Measurements from ENCODE around the gene NPEPPS.
"Not testable (repeated sequence)": the region's sequence is repeated elsewhere in the genome, so short reads cannot be mapped to it uniquely, and the experiment has no call there.

Gene NPEPPS

DNA sequence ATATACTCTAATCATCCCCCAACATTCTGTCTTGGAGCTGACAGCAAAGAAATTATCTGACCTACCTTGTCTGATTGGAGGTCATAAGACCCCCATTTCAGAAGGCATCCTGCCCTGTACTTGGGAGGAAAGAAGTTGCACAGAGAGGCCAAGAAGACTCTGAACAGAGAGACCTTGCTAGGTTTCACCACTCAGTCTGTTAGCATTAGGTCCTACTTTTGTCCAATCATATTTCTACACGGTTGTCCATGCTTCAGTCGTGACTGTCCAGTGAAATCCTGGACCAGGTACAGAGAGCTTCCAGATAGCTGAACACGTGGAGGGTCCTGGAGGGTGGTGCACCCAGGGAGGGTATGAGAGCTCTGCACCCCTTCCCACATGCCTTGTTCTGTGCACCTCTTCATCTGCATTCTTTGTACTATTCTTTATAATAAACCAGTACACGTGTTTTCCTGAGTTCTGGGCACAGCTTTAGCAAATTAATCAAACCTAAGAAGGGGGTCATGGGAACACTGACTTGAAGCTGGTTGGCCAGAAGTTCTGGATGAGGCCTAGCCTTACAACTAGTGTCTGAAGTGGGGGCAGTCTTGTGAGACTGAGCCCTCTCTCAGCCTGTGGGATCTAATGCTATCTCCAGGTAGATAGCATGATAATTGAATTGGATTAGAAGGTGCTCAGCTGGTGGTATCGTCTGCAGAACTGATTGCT, 30.9 kb downstream of the NPEPPS start:
- 100% methylated on average over 2 of the region's 5 CpGs for WGBS, 2 experiments (ENCODE audit: insufficient coverage in 2 of 2)
- not testable (repeated sequence) for H3K4me3 ChIP-seq (ENCODE audit: extremely low read depth, insufficient read depth, low read length, poor library complexity, severe bottlenecking); H3K27ac ChIP-seq (ENCODE audit: low read depth, low read length, severe bottlenecking)

DNA sequence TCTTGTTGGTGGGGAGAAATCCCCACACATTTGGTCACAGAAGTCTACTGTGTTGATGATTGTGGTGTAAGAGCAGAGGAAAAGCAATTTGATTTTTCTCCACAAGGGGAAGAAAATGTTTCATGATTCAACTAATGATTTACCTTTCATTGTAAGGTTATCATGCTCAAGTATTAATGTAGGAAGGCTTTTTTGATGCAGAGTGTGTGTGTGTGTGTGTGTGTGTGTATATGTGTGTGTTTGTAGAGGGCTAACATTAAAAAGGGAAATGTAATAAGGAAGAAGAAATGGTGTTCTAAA, 31.4 kb downstream of the NPEPPS start:
- H3K9me3 ChIP-seq (ENCODE audit: control insufficient read depth, low read length); H3K4me1 ChIP-seq (ENCODE audit: control insufficient read depth, insufficient read depth, low read length, poor library complexity, severe bottlenecking); H3K36me3 ChIP-seq (ENCODE audit: control insufficient read depth, insufficient read depth, low read length); H3K27ac ChIP-seq (ENCODE audit: low read depth, low read length, severe bottlenecking); H3K4me3 ChIP-seq (ENCODE audit: extremely low read depth, insufficient read depth, low read length, poor library complexity, severe bottlenecking): not testable (repeated sequence)

More for the DNA sequence above, 30.9 kb downstream of the NPEPPS start:
- H3K9me3 ChIP-seq (ENCODE audit: control insufficient read depth, low read length); H3K36me3 ChIP-seq (ENCODE audit: control insufficient read depth, insufficient read depth, low read length); H3K4me1 ChIP-seq (ENCODE audit: control insufficient read depth, insufficient read depth, low read length, poor library complexity, severe bottlenecking): not testable (repeated sequence)

DNA sequence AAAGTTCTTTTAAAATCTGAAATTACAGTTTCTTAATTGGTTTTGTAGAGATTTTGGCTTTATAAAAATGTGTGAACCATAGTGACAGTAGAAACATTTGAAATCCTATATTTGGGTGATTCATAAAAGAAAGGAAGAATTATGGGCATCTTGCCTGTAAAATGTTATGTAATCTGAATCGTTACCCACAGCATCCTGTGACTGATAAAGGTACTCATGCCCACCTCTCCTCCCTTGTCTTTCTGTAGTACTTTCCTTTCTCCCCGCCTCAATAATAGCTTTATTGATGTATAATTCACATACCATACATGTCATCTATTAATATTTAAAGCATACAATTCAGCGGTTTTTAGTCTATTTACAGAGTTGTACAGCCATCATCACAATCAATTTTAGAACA, 36.4 kb downstream of the NPEPPS start:
- no CpG with 5 or more reads among the region's 3 CpGs for WGBS, 2 experiments (ENCODE audit: insufficient coverage in 2 of 2)

DNA sequence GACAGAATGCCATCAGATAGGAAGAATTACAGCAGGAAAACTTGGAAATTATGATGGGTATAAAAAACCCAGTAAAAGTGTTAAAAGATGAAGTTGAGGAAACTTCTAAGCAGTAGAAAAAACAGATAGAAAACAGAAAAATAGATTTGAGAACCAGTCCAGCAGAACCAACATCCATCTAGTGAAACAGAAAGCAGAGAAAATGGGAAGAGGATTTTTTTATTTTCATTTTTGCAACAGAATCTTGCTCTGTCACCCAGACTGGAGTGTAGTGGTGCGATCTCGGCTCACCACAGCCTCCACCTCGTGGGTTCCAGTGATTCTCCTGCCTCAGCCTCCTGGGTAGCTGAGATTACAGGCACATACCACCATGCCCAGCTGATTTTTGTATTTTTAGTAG, 41.7 kb downstream of the NPEPPS start:
- H3K9me3 ChIP-seq (ENCODE audit: control insufficient read depth, low read length); H3K4me1 ChIP-seq (ENCODE audit: control insufficient read depth, insufficient read depth, low read length, poor library complexity, severe bottlenecking); H3K36me3 ChIP-seq (ENCODE audit: control insufficient read depth, insufficient read depth, low read length); H3K27ac ChIP-seq (ENCODE audit: low read depth, low read length, severe bottlenecking); H3K4me3 ChIP-seq (ENCODE audit: extremely low read depth, insufficient read depth, low read length, poor library complexity, severe bottlenecking): not testable (repeated sequence)
- no CpG with 5 or more reads among the region's 3 CpGs for WGBS, 2 experiments (ENCODE audit: insufficient coverage in 2 of 2)

More for the DNA sequence above, 36.4 kb downstream of the NPEPPS start:
- not testable (repeated sequence) for H3K27ac ChIP-seq (ENCODE audit: low read depth, low read length, severe bottlenecking); H3K4me3 ChIP-seq (ENCODE audit: extremely low read depth, insufficient read depth, low read length, poor library complexity, severe bottlenecking); H3K9me3 ChIP-seq (ENCODE audit: control insufficient read depth, low read length); H3K36me3 ChIP-seq (ENCODE audit: control insufficient read depth, insufficient read depth, low read length); H3K4me1 ChIP-seq (ENCODE audit: control insufficient read depth, insufficient read depth, low read length, poor library complexity, severe bottlenecking)

DNA sequence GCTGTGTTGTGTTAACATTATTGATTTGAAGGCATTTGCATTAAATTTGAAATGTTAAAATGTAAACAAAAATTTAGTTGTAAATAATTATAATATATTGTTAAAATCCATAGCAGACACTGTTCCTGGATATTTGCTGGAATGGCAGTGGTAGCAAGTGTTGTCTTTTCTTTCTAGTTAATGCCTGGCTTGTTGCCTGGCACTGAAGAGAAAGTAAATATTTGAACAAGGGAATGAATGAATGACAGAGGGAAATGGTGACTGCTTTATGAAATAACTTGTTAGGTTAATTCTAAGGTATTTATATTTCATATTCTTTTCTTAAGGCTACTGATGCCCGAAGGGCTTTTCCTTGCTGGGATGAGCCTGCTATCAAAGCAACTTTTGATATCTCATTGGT, 51.5 kb downstream of the NPEPPS start:
- not testable (repeated sequence) for H3K4me3 ChIP-seq (ENCODE audit: extremely low read depth, insufficient read depth, low read length, poor library complexity, severe bottlenecking); H3K36me3 ChIP-seq (ENCODE audit: control insufficient read depth, insufficient read depth, low read length); H3K4me1 ChIP-seq (ENCODE audit: control insufficient read depth, insufficient read depth, low read length, poor library complexity, severe bottlenecking); H3K9me3 ChIP-seq (ENCODE audit: control insufficient read depth, low read length); H3K27ac ChIP-seq (ENCODE audit: low read depth, low read length, severe bottlenecking)
- WGBS, 2 experiments (ENCODE audit: insufficient coverage in 2 of 2), result no CpG with 5 or more reads among the region's 1 CpG

DNA sequence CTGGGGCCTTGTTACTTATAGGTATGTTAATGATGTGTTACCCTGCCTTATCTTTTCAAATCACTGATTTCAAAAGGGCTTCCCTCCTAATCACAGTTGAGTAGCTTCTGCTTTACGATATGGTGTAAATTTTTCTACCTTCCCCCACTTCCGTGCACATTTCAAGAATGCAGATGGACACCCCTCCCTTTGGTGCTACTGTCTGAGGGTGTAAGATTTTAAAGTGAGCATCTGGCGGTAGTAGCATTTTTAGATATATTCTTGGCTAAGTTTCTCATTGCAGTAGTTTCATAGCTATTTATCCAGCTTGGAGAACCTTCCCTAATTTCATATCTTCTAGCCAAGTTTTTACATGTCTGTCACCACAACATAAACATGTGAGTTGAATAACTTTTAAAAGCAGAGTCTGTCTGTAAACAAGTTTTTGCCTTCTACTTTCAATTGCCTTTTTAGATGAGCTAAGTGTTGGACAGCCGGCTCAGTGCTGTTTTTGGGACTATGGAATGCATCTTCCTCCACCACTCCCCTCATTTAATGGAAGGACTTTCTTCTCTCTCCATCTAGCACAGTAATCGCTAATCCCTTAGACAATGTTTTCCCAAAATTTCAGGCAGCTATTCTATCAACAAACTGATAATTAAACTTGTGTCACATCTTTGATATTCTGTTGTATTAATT, 55.6 kb downstream of the NPEPPS start:
- WGBS, 2 experiments (ENCODE audit: insufficient coverage in 2 of 2), result no CpG with 5 or more reads among the region's 5 CpGs

DNA sequence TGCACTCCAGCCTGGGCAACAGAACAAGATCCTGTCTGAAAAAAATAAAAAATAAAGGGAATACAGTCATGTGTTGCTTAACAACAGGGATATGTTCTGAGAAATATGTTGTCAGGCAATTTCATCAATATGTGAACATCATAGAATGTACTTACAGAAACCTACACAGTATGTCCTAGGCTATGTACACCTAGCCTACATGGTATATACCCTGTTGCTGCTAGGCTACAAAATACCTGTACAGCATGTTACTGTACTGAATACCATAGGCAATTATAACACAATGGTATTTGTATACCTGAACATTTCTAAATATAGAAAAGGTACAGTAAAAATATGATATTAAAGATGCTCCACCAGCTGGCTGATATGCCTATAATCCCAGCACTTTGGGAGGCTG, 62.6 kb downstream of the NPEPPS start:
- H3K9me3 ChIP-seq (ENCODE audit: control insufficient read depth, low read length); H3K27ac ChIP-seq (ENCODE audit: low read depth, low read length, severe bottlenecking); H3K4me1 ChIP-seq (ENCODE audit: control insufficient read depth, insufficient read depth, low read length, poor library complexity, severe bottlenecking); H3K4me3 ChIP-seq (ENCODE audit: extremely low read depth, insufficient read depth, low read length, poor library complexity, severe bottlenecking): not testable (repeated sequence)
- peaks cover 62% of the 10 kb centered on the region for H3K36me3 ChIP-seq (ENCODE audit: control insufficient read depth, insufficient read depth, low read length)

More for the DNA sequence above, 55.6 kb downstream of the NPEPPS start:
- not testable (repeated sequence) for H3K4me1 ChIP-seq (ENCODE audit: control insufficient read depth, insufficient read depth, low read length, poor library complexity, severe bottlenecking); H3K4me3 ChIP-seq (ENCODE audit: extremely low read depth, insufficient read depth, low read length, poor library complexity, severe bottlenecking); H3K9me3 ChIP-seq (ENCODE audit: control insufficient read depth, low read length); H3K27ac ChIP-seq (ENCODE audit: low read depth, low read length, severe bottlenecking)
- peaks cover 15% of the 10 kb centered on the region for H3K36me3 ChIP-seq (ENCODE audit: control insufficient read depth, insufficient read depth, low read length)

DNA sequence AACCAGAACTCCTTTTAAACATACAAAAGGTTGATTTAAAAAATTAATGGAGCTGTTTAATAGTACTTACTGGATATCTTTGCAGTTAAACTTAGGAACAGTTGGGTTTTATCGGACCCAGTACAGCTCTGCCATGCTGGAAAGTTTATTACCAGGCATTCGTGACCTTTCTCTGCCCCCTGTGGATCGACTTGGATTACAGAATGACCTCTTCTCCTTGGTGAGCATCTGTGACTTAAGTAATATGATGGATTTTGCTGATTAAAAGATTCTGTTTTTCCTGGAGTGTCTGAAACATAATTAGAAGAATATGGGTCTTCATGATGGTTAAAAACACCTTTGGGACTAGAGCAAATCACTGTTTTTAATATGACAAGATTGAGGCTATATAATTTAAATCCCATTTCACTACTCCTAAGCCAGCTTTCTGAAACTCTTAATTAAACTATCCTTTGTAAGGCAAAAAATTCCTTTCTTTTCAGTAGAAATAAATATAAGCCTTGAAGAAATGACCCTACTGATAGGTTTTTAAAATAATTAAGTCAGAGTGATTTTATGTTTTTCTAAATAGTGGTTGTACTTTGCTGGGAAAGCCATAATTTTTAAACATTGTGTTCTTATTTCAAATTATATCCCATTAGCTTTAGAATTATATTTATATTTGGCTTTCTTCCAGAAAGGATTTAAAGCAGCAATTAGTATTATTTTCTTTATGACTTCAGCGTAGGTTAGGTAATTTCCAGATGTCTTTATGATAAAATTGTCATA, 73.1 kb downstream of the NPEPPS start:
- H3K36me3 ChIP-seq (ENCODE audit: control insufficient read depth, insufficient read depth, low read length), result peaks cover 88% of the 10 kb centered on the region
- WGBS, 2 experiments (ENCODE audit: insufficient coverage in 2 of 2), result 87 to 88% methylated on average over 3 of the region's 4 CpGs
- no peaks in the 10 kb centered on the region for H3K9me3 ChIP-seq (ENCODE audit: control insufficient read depth, low read length)
- H3K4me1 ChIP-seq (ENCODE audit: control insufficient read depth, insufficient read depth, low read length, poor library complexity, severe bottlenecking), result no peaks in the 10 kb centered on the region
- H3K4me3 ChIP-seq (ENCODE audit: extremely low read depth, insufficient read depth, low read length, poor library complexity, severe bottlenecking), result no peak overlapping the region
- H3K27ac ChIP-seq (ENCODE audit: low read depth, low read length, severe bottlenecking), result no peak overlapping the region

DNA sequence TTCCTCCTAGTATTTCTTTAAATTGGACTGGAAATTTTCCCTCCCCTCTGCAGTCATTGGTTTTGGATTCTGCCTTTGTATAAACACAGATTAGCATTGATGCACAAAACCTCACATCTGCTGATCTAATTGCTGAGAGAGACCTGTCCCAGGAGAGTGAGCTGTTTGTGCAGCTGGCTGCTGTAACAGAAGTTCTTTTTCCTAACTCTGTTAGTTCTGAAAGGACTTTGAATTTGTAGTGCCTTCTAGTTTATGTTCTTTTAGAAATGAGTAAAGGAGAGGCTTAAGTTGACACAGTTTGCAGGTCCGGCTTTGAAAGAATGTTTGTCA, 73.7 kb downstream of the NPEPPS start:
- no peaks in the 10 kb centered on the region for H3K9me3 ChIP-seq (ENCODE audit: control insufficient read depth, low read length)
- no CpG with 5 or more reads among the region's 1 CpG for WGBS, 2 experiments (ENCODE audit: insufficient coverage in 2 of 2)
- no peak overlapping the region for H3K4me3 ChIP-seq (ENCODE audit: extremely low read depth, insufficient read depth, low read length, poor library complexity, severe bottlenecking)
- no peaks in the 10 kb centered on the region for H3K4me1 ChIP-seq (ENCODE audit: control insufficient read depth, insufficient read depth, low read length, poor library complexity, severe bottlenecking)
- peaks cover 88% of the 10 kb centered on the region for H3K36me3 ChIP-seq (ENCODE audit: control insufficient read depth, insufficient read depth, low read length)
- H3K27ac ChIP-seq (ENCODE audit: low read depth, low read length, severe bottlenecking), result no peak overlapping the region

DNA sequence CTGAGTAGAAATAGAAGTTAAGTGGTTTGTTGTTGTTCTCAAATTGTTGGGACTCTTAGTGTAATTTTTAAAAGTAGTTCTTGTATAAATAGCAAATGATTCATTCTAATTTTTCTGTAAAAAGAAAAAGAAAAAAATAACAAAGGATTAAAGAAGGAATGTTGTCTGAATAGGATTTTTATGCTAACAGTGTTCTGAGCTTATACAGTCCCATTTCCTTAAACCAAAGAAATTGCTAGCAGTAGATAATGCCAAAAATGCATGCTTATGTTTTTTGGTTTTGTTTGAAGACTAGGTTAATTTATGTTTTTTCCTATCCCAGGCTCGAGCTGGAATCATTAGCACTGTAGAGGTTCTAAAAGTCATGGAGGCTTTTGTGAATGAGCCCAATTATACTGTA, 74.1 kb downstream of the NPEPPS start:
- Histone ChIP-seq H3K9me3 (ENCODE audit: control insufficient read depth, low read length) (no peaks in the 10 kb centered on the region), H3K27ac (ENCODE audit: low read depth, low read length, severe bottlenecking) (no peak overlapping the region), H3K4me3 (ENCODE audit: extremely low read depth, insufficient read depth, low read length, poor library complexity, severe bottlenecking) (no peak overlapping the region), H3K4me1 (ENCODE audit: control insufficient read depth, insufficient read depth, low read length, poor library complexity, severe bottlenecking) (no peaks in the 10 kb centered on the region), H3K36me3 (ENCODE audit: control insufficient read depth, insufficient read depth, low read length) (peaks cover 84% of the 10 kb centered on the region)
- WGBS, 2 experiments (ENCODE audit: insufficient coverage in 2 of 2), result 83% methylated on average over 1 of the region's 1 CpG; no CpG with 5 or more reads in 1 of the 2 experiments

DNA sequence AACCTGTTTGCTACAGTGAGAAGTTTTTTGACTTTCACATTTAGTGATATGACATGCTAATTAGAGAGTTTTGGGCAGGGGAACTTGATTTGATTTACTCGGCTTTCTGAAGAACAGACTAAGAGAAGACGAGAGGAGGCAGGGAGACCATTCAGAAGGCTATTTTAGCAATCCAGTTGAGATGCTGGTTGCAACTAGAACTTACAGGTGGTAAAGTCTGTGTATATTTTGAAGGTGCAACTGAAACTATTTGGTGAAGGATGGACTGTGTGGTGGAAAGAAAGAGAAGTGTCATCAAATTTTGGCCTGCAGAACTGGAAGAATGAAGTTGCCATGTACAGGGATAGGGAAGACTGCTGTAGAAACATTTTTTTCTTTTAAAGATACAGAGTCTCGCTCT, 76.6 kb downstream of the NPEPPS start:
- Histone ChIP-seq H3K9me3 (ENCODE audit: control insufficient read depth, low read length) (no peaks in the 10 kb centered on the region), H3K4me3 (ENCODE audit: extremely low read depth, insufficient read depth, low read length, poor library complexity, severe bottlenecking) (no peak overlapping the region), H3K27ac (ENCODE audit: low read depth, low read length, severe bottlenecking) (no peak overlapping the region), H3K36me3 (ENCODE audit: control insufficient read depth, insufficient read depth, low read length) (peaks cover 74% of the 10 kb centered on the region), H3K4me1 (ENCODE audit: control insufficient read depth, insufficient read depth, low read length, poor library complexity, severe bottlenecking) (no peaks in the 10 kb centered on the region)
- 100% methylated on average over 2 to 3 of the region's 3 CpGs for WGBS, 2 experiments (ENCODE audit: insufficient coverage in 2 of 2)

Data from mesodermal cell (in vitro differentiated cells).